HFFc6 (cell line): ENCODE data around the gene RAB21. TPM values are rescaled to one million over a fixed set of nuclear protein-coding genes. Genes with fewer than 3 reads are reported as not detected.

Experiments
- DNase-seq: peaks from one replicate; pipeline ENCODE4 v3.0.0-alpha.2; 2018
- H3K27ac Mint-ChIP-seq: 2 replicates; pipeline ENCODE4 v1.8.0; 2020; ENCODE audit warnings: mild to moderate bottlenecking, mixed read lengths
- H3K27me3 Mint-ChIP-seq: 2 replicates; pipeline ENCODE4 v1.8.0; 2021; ENCODE audit warnings: mild to moderate bottlenecking, moderate library complexity, mixed read lengths; ENCODE audit not compliant: insufficient read depth
- H3K36me3 Mint-ChIP-seq: 2 replicates; pipeline ENCODE4 v1.8.0; 2021; ENCODE audit warnings: low read depth, mixed read lengths
- H3K4me1 Mint-ChIP-seq: 2 replicates; pipeline ENCODE4 v1.8.0; 2020; ENCODE audit warnings: low read depth, mixed read lengths
- H3K4me3 Mint-ChIP-seq: 2 replicates; pipeline ENCODE4 v1.8.0; 2020; ENCODE audit warnings: mild to moderate bottlenecking, moderate library complexity, mixed read lengths
- H3K9me3 Mint-ChIP-seq: 2 replicates; pipeline ENCODE4 v1.8.0; 2020; ENCODE audit warnings: mild to moderate bottlenecking, mixed read lengths
- total RNA-seq, 6 experiments: library from RNA; stranded (reverse); fragmentation: NEBNext Ultra II Directional; extraction: Animal tissue kit (Norgen Biotek cat#: 25700); gene quantifications; 2 replicates in 1 of 6; 3 replicates in 5 of 6; pipeline ENCODE4 v1.2.3, GENCODE V29; 2021
- TF ChIP-seq, protein P1 (sequence below): fragments of 200-600 bp; sonication (generic); IDR thresholded peaks from 2 replicates; pipeline ENCODE4 v1.5.0; 2021; ENCODE audit warnings: antibody characterized with exemption, mild to moderate bottlenecking

Gene RAB21
- total RNA-seq, 6 experiments from 2014 or later = 79.3 to 93.5 (median 86.6) TPM

- peaks cover 51% of the 10 kb centered on the region for H3K36me3 Mint-ChIP-seq
- peaks cover 49% of the 10 kb centered on the region for H3K9me3 Mint-ChIP-seq
- no peak for DNase-seq
- peaks cover 2% of the 10 kb centered on the region; the same call in 1 of the 2 replicates for H3K27me3 Mint-ChIP-seq
- TF ChIP-seq, protein P1, sequence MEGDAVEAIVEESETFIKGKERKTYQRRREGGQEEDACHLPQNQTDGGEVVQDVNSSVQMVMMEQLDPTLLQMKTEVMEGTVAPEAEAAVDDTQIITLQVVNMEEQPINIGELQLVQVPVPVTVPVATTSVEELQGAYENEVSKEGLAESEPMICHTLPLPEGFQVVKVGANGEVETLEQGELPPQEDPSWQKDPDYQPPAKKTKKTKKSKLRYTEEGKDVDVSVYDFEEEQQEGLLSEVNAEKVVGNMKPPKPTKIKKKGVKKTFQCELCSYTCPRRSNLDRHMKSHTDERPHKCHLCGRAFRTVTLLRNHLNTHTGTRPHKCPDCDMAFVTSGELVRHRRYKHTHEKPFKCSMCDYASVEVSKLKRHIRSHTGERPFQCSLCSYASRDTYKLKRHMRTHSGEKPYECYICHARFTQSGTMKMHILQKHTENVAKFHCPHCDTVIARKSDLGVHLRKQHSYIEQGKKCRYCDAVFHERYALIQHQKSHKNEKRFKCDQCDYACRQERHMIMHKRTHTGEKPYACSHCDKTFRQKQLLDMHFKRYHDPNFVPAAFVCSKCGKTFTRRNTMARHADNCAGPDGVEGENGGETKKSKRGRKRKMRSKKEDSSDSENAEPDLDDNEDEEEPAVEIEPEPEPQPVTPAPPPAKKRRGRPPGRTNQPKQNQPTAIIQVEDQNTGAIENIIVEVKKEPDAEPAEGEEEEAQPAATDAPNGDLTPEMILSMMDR = no peak
- peaks cover 24% of the 10 kb centered on the region for H3K4me1 Mint-ChIP-seq
- no peak overlapping the region for H3K4me3 Mint-ChIP-seq
- no peak overlapping the region for H3K27ac Mint-ChIP-seq
These were observed 9.2 kb downstream of the RAB21 start for GRCh38 chr12:71763677-71764379.

DNA sequence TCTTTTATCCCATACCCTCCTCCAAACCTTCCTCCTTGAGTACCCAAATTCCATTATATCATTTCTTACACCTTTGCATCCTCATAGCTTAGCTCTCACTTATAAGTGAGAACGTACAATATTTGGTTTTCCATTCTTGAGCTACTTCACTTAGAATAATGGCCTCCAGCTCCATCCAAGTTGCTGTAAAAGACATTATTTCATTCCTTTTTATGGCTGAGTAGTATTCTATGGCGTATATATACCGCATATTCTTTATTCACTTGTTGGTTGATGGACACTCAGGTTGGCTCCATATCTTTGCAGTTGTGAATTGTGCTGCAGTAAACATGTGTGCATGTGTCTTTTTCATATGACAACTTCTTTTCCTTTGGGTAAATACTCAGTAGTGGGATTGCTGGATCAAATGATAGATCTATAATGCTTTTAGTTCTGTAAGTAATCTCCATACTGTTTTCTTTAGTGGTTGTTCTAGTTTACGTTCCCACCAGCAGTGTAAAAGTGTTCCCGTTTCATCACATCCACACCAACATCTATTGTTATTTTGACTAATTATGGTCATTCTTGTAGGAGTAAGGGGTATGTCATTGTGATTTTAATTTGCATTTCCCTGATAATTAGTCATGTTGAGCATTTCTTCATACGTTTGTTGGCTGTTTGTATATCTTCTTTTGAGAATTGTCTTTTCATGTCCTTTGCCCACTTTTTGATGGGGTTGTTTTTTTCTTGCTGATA, 10.1 kb downstream of the RAB21 start:
- Mint-ChIP-seq H3K36me3 (peaks cover 42% of the 10 kb centered on the region), H3K9me3 (peaks cover 40% of the 10 kb centered on the region), H3K27me3 (no peaks in the 10 kb centered on the region), H3K27ac (no peak overlapping the region), H3K4me1 (peaks cover 24% of the 10 kb centered on the region), H3K4me3 (no peak overlapping the region)
- TF ChIP-seq, protein P1 = no peak
- no peak for DNase-seq

GRCh38 chr12:71766202-71766601, 11.5 kb downstream of the RAB21 start:
- no peak for DNase-seq
- H3K9me3 Mint-ChIP-seq = peaks cover 26% of the 10 kb centered on the region

GRCh38 chr12:71767183-71767582, 12.5 kb downstream of the RAB21 start:
- Mint-ChIP-seq H3K27ac (no peak overlapping the region), H3K27me3 (no peaks in the 10 kb centered on the region), H3K9me3 (peaks cover 19% of the 10 kb centered on the region), H3K36me3 (peaks cover 44% of the 10 kb centered on the region), H3K4me3 (no peak overlapping the region), H3K4me1 (peaks cover 30% of the 10 kb centered on the region)
- DNase-seq = no peak
- TF ChIP-seq, protein P1 = no peak

More at GRCh38 chr12:71766202-71766601, 11.5 kb downstream of the RAB21 start:
- peaks cover 30% of the 10 kb centered on the region for H3K4me1 Mint-ChIP-seq
- peaks cover 37% of the 10 kb centered on the region for H3K36me3 Mint-ChIP-seq
- TF ChIP-seq, protein P1 = no peak
- no peak overlapping the region for H3K27ac Mint-ChIP-seq
- no peak overlapping the region for H3K4me3 Mint-ChIP-seq
- no peaks in the 10 kb centered on the region for H3K27me3 Mint-ChIP-seq

- Mint-ChIP-seq H3K4me3 (no peak overlapping the region), H3K4me1 (peaks cover 30% of the 10 kb centered on the region), H3K9me3 (peaks cover 13% of the 10 kb centered on the region), H3K27ac (no peak overlapping the region), H3K36me3 (peaks cover 41% of the 10 kb centered on the region), H3K27me3 (no peaks in the 10 kb centered on the region)
- TF ChIP-seq, protein P1 = no peak
- no peak for DNase-seq
These were observed 14.2 kb downstream of the RAB21 start for GRCh38 chr12:71768900-71769299.
